AG09309 (cell line): Measurements from ENCODE around the gene PRKAG2.

Experiments used
- DNase-seq: peaks from one replicate; pipeline ENCODE4 v3.0.0-alpha.2; 2010; ENCODE audit warnings: low read depth
- H3K4me3 ChIP-seq: 2 replicates; pipeline ENCODE4 v1.5.1; 2011; ENCODE audit warnings: mild to moderate bottlenecking, low read depth, low read length, moderate library complexity; ENCODE audit not compliant: control insufficient read depth
- CTCF ChIP-seq: IDR thresholded peaks from 2 replicates; pipeline ENCODE4 v1.5.1; 2011; ENCODE audit warnings: mild to moderate bottlenecking, low read depth, low read length, inconsistent platforms; ENCODE audit not compliant: insufficient read depth, control insufficient read depth; ENCODE audit errors: missing control alignments

PRKAG2 gene

GRCh38 chr7:151740081-151740851, 136.6 kb downstream of the PRKAG2 start:
- DNase-seq, result no peak
- TF ChIP-seq CTCF, result no peak
- H3K4me3 ChIP-seq, result no peak overlapping the region

- TF ChIP-seq CTCF, result no peak
- H3K4me3 ChIP-seq, result no peak overlapping the region
- DNase-seq, result no peak
Observed at GRCh38 chr7:151738925-151739324, 138.0 kb downstream of the PRKAG2 start.

- H3K4me3 ChIP-seq, result peak overlapping the region; percentile 19
- TF ChIP-seq CTCF, result peak; percentile 24
- peak; percentile 86 for DNase-seq
Observed at GRCh38 chr7:151736403-151736909, 140.5 kb downstream of the PRKAG2 start.

- no peak for TF ChIP-seq CTCF
- peak overlapping the region; percentile 19 for H3K4me3 ChIP-seq
- no peak for DNase-seq
Observed at GRCh38 chr7:151735851-151736402, 141.0 kb downstream of the PRKAG2 start.

- TF ChIP-seq CTCF, result no peak
- no peak for DNase-seq
- H3K4me3 ChIP-seq, result no peak overlapping the region
Observed at GRCh38 chr7:151735186-151735850, 141.6 kb downstream of the PRKAG2 start.

GRCh38 chr7:151732834-151733592, 143.9 kb downstream of the PRKAG2 start:
- no peak for TF ChIP-seq CTCF
- H3K4me3 ChIP-seq, result no peak overlapping the region
- DNase-seq, result no peak
